ENCODE measurements around the gene TEKT5.

The TEKT5 gene

DNA sequence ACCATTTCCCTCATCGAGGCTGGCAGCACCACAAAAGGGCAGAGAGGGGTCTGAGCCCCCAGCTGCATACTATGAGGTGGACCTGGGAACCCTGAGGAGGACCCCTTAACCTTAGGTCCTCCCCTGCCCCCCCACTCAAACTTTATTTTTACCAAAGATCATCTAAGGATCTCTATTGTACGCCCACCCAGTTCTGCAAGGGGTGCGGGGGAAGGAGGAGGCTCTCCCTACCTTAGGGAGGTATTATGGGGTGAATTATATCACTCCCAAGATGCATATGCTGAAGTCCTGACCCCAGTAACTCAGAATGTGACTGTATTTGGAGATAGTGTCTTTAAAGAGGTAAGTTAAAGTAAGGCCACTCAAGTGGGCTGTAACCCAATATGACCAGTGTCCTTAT, 87.6 kb downstream of the TEKT5 start:
- DNase-seq, result no peak

DNA sequence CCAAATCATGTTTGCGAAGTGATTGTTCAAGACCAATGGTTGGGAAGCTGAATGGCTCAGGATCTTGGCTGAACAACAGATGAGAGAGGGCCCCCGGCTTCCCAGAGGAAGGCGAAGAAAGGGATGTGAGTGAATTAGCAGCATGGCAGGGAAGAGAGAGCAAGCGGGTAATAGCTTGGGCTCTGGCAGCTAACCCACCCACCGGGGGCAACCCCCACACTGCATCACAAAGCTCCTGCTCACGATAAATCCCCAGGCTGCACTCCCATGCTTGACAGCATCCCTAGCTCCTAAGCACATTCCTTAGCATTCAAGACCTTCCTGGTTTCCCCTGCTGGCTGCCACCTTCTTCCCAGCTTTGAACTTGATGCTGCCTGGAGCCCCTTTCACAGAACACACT, 88.1 kb downstream of the TEKT5 start:
- no peak for DNase-seq

DNA sequence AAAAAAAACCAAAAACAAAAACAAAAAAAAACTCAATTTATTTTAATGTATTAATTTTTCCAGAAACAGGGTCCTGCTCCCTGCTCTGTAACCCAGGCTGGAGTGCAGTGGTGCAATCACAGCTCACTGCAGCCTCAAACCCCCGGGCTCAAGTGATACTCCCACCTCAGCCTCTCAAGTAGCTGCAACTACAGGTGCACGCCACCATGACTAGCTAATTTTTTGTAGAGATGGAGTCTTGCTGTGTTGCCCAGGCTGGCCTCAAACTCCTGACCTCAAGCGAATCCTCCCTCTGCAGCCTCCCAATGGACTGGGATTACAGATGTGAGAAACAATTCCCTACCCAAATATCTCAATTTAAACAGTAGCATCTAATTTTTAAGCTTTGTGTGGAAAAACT, 89.1 kb downstream of the TEKT5 start:
- DNase-seq, result no peak

DNA sequence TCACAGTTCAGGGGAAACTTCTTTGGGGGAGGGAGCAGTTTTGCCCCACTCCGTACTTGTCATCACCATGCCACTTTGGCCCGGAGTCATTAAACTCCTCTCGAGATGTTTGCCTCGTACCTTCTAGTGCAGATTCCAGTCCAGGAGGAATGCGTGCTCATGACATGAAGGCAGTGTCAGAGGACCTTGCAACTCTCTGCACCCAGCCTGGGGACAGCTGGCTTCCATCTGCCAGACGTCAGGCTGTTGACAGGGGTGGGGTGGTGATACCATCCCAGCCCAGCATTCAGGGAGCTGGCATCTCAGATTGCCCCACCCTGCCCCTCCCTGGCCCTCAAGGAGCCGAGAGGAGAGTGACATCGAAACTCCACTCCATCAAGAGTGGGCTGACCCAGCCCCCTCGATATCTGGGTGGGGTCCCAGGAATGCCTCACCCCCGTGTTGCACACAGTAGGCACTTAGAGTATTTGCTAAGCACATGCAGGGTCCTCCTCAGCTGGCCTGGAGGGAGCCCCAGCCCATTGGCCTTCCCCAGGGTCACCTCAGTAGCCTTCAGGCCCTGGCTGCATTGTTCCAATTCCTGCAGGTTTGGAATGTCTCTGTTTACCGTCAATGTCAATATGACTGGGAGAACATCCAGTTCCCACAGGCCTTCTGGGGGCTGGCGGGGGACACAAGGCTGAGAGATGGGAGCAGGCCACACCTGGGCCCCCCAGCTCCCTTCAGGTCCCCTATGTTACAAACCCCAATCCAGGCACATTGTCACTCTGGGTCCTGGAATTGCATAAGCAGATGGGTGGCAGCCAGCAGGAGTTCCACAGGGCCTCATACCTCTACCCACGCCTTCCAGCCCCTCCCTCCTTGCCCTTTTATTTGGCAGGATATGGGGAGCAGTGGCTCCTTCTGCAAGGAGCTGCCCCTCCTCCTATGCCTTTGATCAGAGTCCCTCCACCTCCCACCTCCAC, 93.0 kb downstream of the TEKT5 start:
- DNase-seq, result no peak

DNA sequence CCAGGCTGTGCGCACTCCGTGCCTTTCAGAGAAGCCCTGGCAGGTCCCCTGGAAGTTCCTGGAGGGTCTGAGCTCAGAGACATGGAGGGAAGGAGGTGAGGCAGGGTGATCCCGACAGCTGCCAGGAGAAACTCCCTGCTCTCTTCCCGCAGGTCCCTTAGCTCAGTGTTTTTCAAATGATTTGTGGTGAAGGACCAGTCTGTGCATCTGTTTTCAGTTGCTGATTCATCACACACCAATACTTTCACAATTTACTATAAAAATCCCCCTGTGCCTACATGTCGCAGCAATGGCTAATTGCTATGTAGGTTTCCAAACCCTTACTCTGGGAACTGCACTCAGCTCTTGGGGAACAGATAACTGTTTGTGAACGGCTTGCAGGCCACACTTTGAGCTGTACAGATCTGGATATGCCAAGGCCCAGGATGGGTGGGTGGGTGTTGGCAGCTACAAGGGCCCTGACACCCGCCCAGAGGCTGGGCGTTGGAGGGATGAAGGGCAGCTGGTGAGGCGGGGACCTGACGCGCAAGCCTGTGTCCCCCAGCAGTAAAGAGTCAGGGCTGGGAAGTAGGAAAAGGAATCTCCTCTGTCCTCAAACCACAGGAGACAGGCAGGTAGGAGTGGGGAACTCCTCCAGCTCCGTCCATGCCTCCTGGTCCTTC, 93.8 kb downstream of the TEKT5 start:
- no peak for DNase-seq

DNA sequence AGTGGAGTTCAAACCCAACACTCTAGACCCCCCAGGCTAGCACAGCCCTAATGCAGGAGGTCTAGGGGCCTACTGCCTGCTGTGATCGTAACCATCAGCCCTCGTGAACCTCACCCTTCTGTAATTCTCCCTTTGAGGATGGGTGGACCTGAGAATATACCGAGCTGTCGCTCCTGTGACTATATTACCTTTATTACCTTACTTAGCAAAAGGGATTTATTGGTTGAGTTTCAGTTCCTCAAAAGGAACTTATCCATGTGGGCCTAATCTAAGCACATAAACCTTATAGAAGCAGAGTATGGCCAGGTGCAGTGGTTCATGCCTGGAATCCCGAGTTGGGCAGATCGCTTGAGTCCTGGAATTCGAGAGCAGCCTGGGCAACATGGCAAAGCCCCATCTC, 95.1 kb downstream of the TEKT5 start:
- DNase-seq, result no peak

DNA sequence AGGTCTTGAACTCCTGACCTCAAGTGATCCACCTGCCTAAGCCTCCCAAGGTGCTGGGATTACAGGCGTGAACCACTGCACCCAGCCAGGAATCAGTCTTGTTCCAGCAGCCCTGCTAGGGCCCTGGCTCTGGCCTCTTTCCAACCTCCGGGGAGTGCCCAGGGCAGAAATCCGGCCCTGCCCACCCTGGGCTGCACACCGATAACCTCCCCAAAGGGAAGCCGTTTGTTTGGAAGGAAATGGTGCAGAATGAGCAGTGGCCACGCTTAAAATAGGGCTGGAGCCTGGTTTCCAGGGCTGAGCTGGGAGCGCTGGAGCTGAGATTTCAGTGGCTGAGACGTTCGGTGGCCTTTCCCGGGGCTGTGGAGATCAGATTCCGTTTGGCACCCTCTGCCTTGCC, 96.6 kb downstream of the TEKT5 start:
- no peak for DNase-seq

DNA sequence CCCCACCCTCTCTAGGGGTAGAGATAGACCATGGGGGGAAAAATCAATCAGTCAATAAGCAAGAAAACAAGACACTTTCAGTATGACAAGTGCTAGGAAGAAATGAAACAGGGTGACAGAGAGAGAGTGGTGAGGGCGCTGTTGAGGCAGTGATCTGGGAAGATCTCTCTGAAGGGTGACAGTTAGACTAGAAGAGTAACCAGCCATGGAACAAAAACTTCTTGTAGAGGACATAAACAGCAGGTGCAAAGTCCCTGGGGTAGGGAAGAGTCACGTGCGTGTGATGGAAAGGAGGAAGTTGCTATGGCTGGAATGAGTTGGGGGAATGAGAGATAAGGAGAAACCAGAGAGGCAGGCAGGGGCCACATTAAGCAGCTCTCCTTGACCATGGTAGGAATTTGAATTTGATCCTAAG, 97.5 kb downstream of the TEKT5 start:
- no peak for DNase-seq

DNA sequence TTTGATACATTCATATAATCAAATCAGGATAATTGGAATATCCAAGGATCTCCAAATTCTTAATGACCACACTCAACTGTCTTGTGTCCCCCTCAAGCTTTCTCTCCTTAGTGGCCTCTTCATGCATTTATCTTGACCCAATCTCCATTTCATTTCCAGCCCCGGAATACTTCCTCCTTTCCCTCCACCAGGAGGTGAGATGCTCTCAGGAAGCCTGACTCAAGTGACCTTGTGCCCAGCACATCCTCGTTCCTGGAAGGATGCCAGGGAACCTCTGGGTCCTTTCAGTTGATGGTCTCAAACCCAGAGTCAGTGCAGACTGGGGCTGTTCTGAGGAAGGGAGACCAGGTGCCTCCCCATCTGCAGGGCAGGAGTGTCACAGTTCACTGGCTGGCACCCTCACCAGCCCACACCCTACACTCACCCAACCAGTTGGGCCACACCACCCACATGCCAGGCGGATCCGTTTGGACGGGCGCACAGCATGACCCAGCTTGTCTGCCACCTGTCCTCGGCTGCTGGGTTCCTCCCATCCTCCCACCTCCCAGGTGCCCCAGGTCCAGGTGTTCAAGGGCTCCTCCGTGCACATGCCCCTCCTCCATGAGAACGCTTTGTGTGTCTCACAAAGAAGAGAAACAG, 100.3 kb downstream of the TEKT5 start:
- DNase-seq, result no peak

DNA sequence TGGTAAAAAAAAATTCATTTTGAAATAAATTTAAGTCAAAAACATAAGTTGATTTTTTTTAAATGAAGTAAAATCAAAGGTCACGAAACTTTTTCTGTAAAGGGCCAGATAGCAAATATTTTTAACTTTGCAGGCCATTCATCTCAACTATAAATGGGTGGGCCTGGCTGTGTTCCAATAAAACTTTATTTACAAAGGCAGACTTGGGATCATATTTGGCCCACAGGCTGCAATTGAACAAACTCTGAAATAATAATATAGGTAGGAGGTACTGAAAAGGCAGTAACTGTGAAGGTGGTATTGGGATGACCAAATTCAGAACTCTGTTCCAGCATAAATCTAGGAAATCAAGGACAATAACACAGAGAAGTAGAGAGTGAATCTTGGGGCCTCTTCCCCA, 102.1 kb downstream of the TEKT5 start:
- DNase-seq, result no peak

DNA sequence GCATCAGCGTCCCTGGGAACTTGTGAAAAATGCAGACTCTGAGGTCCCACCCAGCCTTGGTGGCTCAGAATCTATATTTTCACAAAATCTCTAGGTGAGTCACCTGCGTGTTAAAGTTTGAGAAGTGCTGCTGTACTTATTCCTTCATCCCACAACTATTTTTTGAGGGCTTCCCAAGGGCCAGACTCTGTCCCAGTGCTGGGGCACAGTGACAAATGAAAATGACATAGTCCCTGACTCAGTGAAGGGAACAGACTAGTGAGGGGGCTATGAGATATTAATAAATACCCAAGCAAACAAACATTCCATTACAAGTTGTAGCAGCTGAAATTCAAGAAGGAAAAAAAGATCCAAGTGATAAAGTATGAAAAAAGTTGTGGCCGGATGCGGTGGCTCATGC, 104.4 kb downstream of the TEKT5 start:
- DNase-seq, result no peak

DNA sequence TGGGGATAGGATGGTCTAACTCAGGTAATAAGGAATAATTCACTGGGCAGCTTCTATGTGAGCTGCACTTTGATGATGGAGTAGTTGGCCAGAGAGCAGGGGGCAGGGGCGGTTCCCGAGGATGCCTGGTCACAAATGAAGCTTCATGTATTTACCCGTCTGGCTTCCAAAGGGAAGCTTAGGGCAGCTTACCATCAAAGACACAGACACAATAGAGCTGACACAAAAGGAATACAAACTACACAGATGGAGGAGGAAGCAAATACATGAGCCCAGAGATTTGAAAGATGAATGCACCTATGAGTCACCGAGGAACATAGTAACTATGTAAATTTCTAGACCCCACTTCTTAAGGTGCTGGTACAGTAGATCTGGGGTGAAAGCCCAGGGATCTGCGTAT, 105.6 kb downstream of the TEKT5 start:
- DNase-seq, result no peak

DNA sequence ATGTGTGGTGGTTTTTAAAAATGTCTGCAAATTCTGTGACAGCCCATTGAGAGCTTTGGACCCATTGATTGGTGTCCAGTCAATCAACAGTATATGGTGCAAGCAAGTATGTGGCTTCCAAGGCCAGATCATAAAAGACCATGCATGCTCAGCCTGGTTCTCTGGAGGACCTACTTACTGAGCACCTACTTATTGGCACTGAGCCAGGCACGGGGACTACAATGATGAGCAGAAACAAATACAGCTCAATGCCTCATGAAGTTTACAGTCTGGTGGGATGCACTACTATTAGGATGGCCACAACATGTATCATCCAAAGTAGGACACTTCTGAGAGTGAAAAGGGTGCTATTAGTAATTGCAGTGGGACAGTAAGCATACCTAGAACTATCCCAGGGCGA, 107.1 kb downstream of the TEKT5 start:
- DNase-seq, result no peak

DNA sequence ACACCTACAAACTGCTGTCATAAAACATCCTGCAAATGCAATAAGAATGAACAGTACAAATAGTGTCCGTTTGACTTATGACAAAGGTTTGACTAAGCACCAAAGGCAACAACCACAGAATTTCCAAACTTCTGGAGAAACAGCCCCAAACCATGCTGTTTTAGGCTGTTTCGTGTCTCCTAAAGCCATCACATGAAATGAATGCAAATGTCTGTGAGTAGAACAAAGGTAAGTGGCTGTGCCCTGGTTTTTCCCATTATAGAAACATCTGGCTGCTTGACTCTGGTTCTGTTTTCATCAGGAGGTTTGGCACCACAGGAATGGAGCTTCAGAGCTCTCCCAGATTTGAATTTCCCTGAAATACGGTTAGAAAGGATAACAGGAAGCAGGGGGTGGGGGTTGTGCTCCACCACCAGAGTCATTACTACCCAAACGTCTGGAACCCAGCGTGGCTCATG, 109.7 kb downstream of the TEKT5 start:
- DNase-seq, result peak; percentile 59

DNA sequence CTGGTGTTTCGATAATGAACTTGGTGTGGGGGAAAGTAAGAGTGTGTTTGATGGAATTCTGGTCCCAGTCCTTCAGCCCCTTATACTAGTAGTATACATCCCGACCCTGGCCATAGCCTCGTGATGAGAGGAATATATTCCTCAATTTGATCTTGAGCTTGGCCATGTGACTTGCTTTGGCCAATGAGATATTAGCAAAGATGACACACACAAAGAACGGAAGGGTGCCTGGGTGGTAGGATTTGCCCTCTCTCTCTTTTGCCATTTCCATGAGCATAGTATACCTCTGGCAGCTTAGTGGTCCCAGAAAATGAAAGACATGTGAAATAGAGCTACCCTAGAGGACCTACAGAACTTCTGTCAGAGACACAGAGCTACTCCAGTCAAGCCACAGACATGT, 111.5 kb downstream of the TEKT5 start:
- DNase-seq, result no peak

DNA sequence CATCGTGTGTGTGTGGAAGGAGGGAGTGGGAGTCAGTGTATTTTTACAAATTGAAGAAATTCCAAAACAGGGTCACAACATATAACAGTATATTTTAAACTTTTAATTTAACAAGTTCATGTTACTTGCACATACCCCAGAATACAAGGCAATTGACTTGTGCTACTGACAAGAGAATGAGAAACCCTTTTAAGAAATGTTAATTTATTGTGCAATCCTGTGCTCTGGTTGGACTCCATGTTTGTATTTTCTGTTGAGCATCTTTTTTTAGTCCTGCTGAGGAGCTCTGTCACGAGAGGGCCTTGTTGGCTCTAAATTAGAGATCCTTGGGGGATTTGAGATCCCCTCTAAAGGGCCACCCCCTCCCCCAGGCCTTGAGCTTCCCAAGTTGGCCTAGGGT, 113.2 kb downstream of the TEKT5 start:
- no peak for DNase-seq

DNA sequence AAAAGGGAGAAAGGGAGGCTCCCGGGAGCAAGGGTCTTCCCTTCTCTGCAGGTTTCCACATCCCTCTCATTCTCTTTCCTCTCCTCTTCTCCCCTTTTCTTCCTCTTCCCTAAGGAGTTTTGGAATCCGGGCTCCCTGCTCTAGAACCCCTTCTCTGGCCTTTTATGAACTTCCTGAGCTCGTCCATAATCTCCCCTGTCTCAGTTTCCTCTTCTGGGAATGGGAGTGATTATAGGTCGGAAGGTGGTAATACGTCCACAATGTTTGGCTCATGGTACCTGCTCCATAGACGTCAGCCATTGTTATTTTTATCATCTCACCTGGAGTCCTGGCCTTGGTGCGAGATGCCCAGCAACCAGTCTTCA, 113.9 kb downstream of the TEKT5 start:
- DNase-seq, result no peak

DNA sequence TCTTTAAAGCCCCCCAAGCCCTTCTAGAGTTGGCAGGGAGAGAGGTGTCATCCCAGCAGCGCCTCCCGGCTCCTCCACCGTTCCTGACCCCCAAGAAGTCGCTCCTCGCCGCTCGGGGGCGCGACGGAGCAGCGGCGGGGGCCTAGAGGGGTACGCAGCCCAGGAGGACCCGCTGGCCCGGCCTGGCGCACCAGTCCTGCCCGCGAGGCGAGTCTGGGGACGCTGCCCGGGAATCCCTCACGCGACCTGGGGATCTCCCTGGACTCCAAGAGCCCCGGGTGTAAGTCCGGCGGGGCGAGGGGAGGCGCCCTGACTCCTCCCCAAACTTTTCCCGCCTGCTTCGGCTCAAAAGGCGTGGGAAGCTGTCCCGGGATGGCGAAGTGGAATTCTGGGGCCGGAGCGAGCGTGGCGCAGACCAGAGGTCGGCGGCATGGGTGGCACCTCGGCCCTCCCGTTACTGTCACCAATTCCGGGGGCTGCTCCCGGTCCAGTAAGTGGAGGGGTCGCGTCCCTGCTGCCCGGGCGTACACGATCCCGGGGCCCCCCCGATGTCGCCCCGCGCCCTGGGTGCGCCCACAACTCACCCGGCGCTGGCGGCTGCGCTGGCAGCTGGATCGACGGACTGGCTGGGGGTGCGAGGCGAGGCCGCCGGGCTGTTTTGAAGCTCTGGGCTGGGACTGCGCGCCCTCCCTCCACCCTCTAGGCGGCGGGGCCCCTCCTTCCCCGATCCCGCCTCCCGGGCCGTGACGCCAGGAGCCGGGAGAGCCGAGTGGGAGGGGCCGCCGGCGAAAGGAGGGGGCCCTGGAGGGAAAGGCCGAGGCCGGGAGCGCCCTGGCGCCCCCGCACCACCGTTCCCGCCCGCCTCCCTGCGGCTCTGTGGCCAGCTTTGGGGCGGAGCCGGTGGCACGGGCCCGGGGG, 114.5 kb downstream of the TEKT5 start, which contains the start of gene EMP2:
EMP2 (minus strand) TSS at position 634 of the 918 bp plus-strand sequence. CDS start 32,981 bp downstream, outside the sequence.
- peak; percentile 79 for DNase-seq

DNA sequence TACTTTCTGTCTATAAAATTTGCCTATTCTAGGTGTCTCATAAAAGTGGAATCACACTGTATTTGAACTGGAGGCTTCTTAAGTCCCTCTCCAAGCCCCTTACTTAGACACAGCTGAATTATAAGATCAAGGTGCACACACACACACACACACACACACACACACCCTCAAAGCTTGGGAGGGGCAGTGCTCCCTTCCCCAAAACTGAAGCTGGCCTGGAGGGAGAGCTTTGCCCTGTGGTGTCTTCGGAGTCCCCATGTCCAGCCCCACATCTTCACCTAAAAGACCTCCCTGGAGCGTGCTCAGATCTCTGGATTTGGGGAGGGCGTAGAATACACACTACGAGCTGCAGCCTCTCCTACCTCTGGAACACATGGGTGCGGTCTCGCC, 115.2 kb downstream of the TEKT5 start:
- DNase-seq, result no peak

DNA sequence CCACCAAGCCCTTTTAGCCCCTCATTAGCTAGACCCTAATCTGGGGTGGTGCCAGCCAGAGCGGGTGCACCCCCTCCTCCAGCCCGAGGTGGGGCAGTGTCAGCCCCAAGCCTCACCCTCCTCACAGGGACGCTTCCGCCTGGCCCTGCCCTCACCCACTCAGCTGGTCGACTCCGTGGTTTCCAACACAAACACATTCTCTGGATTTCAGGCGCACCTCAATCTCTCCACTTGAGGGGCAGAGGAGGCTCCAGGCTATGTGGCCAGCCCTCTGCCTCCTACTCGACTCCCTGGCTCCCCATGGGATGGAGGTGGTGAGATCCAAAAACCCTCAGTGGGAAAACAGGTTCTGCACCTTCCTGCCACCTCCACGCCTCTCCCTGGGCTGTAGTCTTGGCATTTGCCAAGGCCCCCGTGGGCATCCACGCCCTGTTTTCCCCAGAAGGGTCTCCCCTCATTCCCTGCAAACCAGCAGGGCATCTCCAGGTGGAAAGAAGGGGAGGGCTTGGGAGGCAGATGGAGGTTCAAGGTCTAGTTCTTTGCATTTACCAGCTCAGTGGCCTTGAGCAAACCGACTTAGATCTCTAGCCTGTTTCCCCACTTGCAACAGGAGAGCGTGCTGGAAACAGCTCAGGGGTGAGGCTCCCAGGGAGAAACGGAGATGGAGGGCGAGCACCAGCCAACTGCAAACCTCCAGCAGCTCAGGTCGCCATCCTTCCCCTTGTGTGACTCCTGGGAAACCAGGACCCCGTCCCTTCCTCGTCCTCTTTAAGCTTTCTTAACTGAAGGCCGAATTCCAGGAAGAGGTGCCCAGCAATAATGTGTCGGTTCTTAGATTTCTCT, 116.0 kb downstream of the TEKT5 start:
- DNase-seq, result no peak
